IPS-NIHi7 (cell line): ENCODE results near the gene ERMAP.
"Not testable (repeated sequence)": the region's sequence is repeated elsewhere in the genome, so short reads cannot be mapped to it uniquely, and the experiment has no call there.

Experiments
- DNase-seq: peaks from one replicate; pipeline ENCODE4 v3.0.0; 2012; ENCODE audit warnings: mixed read lengths; ENCODE audit errors: extremely low spot score

Gene ERMAP

DNA sequence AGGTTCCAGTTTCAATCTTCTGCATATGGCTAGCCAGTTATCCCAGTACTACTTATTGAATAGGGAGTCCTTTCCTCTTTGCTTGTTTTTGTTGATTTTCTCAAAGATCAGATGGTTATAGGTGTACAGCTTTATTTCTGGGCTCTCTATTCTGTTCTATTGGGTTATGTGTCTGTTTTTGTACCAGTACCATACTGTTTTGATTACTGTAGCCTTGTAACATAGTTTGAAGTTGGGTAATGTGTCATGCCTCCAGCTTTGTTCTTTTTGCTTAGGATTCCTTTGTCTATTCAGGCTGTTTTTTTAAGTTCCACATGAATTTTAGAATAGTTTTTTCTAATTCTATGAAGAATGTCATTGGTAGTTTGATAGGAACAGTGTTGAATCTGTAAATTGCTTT lies 56.2 kb downstream of the ERMAP start:
- not testable (repeated sequence) for DNase-seq

DNA sequence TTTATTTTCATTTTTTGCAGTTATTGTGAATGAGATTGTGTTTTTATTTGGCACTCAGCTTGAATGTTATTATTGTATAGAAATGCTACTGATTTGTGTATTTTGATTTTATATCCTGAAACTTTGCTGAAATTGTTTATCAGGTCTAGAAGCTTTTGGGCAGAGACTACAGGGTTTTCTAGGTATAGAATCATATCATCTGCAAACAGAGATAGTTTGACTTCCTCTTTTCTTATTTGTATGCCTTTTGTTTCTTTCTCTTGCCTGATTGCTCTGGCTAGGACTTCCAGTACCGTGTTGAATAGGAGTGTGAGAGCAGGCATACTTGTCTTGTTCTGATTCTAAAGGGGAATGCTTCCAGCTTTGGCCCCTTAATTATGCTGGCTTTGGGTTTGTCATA lies 56.7 kb downstream of the ERMAP start:
- DNase-seq: no peak

DNA sequence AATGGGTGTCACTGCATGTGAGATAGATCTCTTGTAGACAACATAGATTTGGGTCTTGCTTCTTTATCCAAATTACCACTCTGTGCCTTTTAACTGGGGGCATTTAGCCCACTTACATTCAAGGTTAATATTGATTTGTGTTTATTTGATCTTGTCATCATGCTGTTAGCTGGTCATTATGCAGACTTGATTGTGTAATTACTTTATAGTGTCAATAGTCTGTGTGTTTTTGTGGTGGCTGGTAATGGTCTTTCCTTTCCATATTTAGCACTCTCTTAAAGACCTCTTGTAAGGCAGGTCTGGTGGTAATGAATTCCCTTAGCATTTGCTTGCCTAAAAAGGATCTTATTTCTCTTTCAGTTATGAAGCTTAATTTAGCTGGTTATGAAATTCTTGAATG lies 59.1 kb downstream of the ERMAP start:
- no peak for DNase-seq

DNA sequence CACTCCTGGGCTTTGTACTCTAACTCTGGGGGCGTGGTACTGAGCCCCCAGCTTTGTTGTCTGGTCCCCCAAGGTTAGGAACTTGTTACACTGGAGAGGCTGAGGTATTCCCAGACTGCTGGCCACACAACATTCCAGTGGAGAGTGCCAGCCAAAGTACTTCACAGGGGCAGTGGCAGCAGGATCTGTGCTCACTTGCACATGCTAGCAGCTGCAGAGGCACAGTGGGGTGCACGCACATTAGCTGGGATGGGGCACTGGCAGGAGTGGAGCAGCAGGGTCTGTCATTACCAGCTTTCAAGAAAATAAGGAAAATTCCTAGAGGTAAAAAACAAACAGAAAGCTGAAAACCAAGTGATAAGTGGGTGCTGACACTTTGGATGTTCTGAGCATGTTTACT lies 60.5 kb downstream of the ERMAP start:
- DNase-seq: no peak

DNA sequence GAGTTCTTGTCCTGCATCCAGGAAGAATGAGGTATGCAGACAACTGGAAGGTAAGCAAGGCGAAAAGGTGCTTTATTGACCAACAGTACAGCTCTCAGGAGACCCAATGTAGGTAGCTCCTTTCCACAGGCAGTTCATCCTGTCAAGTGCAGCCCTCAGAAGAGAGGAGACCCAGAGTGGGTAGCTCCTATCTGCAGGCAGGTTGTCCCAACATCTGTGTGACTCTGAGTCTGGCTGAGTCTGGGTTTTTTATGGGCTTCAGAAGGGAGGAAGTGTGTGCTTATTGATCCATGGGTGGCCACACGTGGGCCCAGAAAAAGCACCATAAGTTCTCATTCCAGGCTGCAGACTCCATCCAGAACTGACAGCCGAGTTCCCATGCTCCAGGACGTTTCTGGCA lies 63.5 kb downstream of the ERMAP start:
- DNase-seq: no peak

DNA sequence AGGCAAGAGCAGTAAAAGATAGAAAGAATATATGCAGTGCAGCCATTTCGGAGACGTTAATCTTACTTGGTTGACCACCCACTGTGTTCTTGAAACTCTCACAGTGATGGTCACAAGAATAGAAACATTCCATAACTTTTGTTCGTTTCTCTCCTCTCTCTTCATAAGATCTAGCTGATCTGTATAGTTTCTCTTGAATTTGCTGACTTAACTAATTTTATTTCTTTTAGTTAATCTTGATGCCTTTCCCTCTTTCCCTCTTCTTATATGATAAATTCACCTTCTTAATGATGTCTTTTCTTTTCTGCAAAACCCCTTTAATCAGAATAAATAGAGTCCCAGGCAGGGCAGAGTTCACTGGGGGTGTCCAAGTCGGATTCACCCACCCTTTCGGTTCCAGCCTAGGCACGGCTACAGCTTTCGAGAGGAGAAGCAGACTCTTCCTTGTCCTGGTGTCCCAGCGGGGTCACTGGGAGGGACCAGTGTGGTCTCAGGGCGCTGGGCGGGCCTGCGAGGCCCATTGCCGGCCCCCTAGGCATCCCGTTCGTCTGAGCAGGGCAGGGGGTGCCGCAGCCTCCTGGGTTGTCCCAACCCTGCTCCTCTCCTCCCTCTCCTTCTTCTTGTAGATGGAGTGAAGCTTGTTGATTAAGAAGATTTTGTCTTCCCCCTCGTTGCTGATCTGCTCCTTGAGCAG lies 69.3 kb downstream of the ERMAP start:
- no peak for DNase-seq

DNA sequence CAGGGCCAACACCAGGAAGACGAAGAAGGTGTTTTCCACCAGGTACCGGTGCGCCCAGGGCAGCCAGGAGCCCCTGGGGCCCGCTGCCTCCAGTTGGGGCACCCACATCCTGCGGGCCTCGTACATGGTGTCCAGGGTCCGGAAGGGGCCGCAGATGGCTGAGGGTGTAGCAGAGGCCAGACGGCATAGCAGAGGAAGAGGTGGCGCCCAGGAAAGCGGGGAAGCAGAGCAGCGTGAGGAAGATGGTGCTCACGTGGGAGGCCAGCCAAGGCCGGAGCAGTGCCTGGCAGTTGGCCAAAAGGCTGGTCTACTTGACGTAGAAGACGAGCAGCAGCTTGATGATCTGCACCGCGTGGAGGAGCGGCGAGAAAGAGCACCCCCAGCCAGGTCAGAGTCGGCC lies 69.9 kb downstream of the ERMAP start:
- DNase-seq: no peak

DNA sequence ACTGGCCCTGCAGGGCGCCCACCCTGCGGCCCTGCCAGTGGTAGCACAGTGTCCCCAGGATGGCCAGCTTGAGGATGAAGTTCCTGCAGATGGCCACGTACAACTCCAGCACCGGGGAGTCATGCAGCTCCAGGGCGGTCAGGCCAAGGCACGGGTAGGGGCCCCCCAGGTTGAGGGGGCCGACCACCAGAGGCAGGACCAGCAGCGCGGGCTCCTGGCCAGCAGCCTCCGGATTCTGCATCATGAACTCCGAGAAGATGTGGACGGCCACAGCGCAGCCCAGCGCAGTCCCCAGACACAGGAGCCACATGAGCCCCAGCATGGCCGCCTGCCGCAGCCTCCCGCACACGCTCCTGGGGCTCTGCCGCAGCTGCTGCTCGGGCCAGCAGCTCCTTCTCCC lies 70.4 kb downstream of the ERMAP start:
- no peak for DNase-seq

DNA sequence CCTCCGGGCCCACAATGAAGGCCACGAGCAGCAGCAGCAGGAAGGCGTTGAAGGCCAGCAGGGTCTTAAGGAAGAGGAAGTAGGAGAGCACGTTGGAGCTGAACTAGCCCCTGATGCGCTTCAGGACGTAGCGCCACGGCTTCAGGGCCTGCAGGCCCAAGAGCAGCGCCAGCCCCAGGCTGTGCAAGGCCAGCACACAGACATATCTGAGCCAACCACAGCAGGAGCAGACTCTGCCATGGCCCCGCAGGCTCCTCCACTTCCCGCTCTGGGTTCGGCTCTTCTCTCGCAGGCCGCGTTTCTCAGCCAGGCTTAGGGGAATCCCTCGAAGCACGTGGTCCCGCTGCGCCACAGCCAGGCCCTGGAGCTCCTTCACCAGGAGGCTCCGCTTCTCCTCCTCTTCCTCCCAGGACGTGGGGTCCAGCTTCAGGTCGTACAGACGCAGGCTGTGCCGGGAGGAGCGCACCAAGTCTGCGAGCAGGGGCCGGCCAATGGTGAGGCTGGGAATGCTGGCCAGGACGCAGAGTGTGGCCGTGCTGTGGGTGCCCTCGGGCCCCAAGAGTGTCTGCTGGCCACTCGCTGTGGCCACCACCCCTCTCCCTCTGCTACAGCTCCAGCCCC lies 71.2 kb downstream of the ERMAP start:
- DNase-seq: no peak

DNA sequence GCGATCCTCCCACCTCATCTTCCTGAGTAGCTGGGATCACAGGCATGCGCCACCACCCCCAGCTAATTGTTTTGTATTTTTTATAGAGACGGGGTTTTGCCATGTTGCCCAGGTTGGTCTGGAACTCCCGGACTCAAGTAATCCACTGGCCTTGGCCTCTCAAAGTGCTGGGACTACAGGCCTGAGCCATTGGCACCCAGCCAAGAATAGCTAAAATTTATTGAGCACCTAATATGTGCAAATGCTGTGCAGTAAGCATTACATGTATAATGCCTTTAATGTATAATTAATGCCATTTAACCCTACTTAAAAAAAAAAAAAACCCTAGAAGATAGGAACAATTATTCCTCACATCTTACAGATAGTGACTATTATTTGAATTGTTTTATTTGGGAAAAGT lies 72.3 kb downstream of the ERMAP start:
- no peak for DNase-seq

DNA sequence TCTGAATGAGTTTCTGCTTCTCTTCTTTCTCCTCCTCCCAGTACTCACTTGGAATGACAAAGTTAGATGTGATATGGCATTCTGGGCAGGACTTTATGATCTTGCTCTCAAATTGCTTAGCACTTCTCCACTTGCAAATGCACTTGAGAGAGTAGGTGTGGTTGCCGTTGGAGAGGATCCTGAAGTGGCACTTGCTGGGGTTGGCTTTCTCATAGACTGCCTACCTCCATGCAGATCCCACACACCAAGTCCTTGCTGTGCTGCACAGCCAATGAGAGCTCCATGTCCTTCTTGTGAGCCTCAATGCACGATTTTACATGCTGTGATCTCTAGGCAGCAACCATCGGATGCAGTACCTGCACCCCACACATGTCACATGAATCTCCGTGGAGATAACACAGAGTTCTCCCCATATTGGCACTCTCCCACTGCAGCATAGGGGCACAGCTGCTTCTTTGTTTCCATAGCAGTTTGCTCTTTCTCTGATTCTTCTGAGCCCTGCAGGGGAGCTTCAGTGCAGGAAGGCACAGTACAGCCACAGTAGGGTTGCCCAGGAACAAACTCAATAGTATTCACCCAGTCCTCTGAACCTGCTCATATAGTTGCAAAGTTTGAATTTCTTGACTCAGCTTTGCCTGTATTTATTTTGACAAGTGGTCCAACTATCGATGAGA lies 74.7 kb downstream of the ERMAP start:
- no peak for DNase-seq
